MM.1S (cell line): ENCODE data around the gene NEUROD4.

ENCODE experiments used
- CTCF ChIP-seq: fragments of 300-600 bp; sonication (generic); IDR thresholded peaks from 2 replicates; pipeline ENCODE4 v1.5.1; 2016; ENCODE audit warnings: antibody characterized with exemption, low read length, mixed read lengths
- EZH2phosphoT487 ChIP-seq: fragments of 300-600 bp; sonication (generic); IDR thresholded peaks from 2 replicates; pipeline ENCODE4 v1.6.1; 2018; ENCODE audit warnings: antibody characterized with exemption, low read length

- TF ChIP-seq EZH2phosphoT487 (no peak), CTCF (no peak)
Observed at GRCh38 chr12:54977155-54977554, 42.6 kb upstream of the NEUROD4 start.
